WERI-Rb-1 (cell line): Measurements from ENCODE around the gene HTR1A.

Experiments
- DNase-seq: peaks from one replicate; pipeline ENCODE4 v3.0.0-alpha.2; 2020
- H3K27ac ChIP-seq: fragments of 250-450 bp; sonication (Bioruptor Pico); 2 replicates; pipeline ENCODE4 v1.5.1; 2020; ENCODE audit warnings: mild to moderate bottlenecking, moderate library complexity
- H3K27me3 ChIP-seq: fragments of 250-450 bp; sonication (Bioruptor Pico); 2 replicates; pipeline ENCODE4 v1.5.1; 2021; ENCODE audit warnings: mild to moderate bottlenecking, low read depth, moderate library complexity; ENCODE audit not compliant: insufficient read depth, severe bottlenecking
- H3K36me3 ChIP-seq: fragments of 250-450 bp; sonication (Bioruptor Pico); 2 replicates; pipeline ENCODE4 v1.5.1; 2020; ENCODE audit warnings: mild to moderate bottlenecking, moderate library complexity
- H3K4me3 ChIP-seq: 2 replicates; pipeline ENCODE4 v1.5.1; 2011; ENCODE audit warnings: low read depth, mild to moderate bottlenecking, control low read depth, low read length
- H3K9me3 ChIP-seq: fragments of 250-450 bp; sonication (Bioruptor Pico); 2 replicates; pipeline ENCODE4 v1.5.1; 2021; ENCODE audit warnings: mild to moderate bottlenecking, moderate library complexity; ENCODE audit not compliant: severe bottlenecking
- CTCF ChIP-seq: IDR thresholded peaks from 2 replicates; pipeline ENCODE4 v1.5.1; 2011; ENCODE audit warnings: low read depth, mild to moderate bottlenecking, control low read depth, inconsistent platforms, low read length

HTR1A gene

GRCh38 chr5:63962279-63962678, at the start of gene HTR1A:
Gene HTR1A, minus strand, starts transcription at chr5:63962445. Its CDS starts 726 bp downstream, at chr5:63961719.
- peak within 1 kb of the TSS; percentile 67 for H3K4me3 ChIP-seq
- DNase-seq = peak; percentile 48
- TF ChIP-seq CTCF = no peak

GRCh38 chr5:64003966-64004365, 41.7 kb upstream of the HTR1A start:
- no peaks in the 10 kb centered on the region for H3K36me3 ChIP-seq
- no peak for TF ChIP-seq CTCF
- no peaks in the 10 kb centered on the region for H3K9me3 ChIP-seq
- peak; percentile 80 for DNase-seq
- H3K27me3 ChIP-seq = no peaks in the 10 kb centered on the region
- H3K4me3 ChIP-seq = no peak overlapping the region
- H3K27ac ChIP-seq = no peak overlapping the region

More at GRCh38 chr5:63962279-63962678, at the start of gene HTR1A:
- no peaks in the 10 kb centered on the region for H3K36me3 ChIP-seq
- no peak within 1 kb of the TSS for H3K27ac ChIP-seq
- no peaks in the 10 kb centered on the region for H3K9me3 ChIP-seq
- peaks cover 4% of the 10 kb centered on the region for H3K27me3 ChIP-seq

- H3K4me3 ChIP-seq = no peak overlapping the region
- no peak for TF ChIP-seq CTCF
- H3K9me3 ChIP-seq = no peaks in the 10 kb centered on the region
- no peak for DNase-seq
- H3K27me3 ChIP-seq = no peaks in the 10 kb centered on the region
- H3K27ac ChIP-seq = no peak overlapping the region
- H3K36me3 ChIP-seq = no peaks in the 10 kb centered on the region
Measured at GRCh38 chr5:64000096-64000495, 37.9 kb upstream of the HTR1A start.

GRCh38 chr5:63987053-63987452, 24.8 kb upstream of the HTR1A start:
- TF ChIP-seq CTCF = no peak
- DNase-seq = no peak
- Histone ChIP-seq H3K27ac (no peak overlapping the region), H3K27me3 (no peaks in the 10 kb centered on the region), H3K4me3 (no peak overlapping the region), H3K36me3 (no peaks in the 10 kb centered on the region), H3K9me3 (no peaks in the 10 kb centered on the region)

GRCh38 chr5:63981864-63982263, 19.6 kb upstream of the HTR1A start:
- Histone ChIP-seq H3K9me3 (no peaks in the 10 kb centered on the region), H3K27ac (no peak overlapping the region), H3K4me3 (no peak overlapping the region), H3K27me3 (no peaks in the 10 kb centered on the region), H3K36me3 (no peaks in the 10 kb centered on the region)
- TF ChIP-seq CTCF = no peak
- DNase-seq = no peak

- DNase-seq = no peak
- no peak for TF ChIP-seq CTCF
- no peaks in the 10 kb centered on the region for H3K9me3 ChIP-seq
- no peaks in the 10 kb centered on the region for H3K36me3 ChIP-seq
- H3K27ac ChIP-seq = no peak overlapping the region
- no peak overlapping the region for H3K4me3 ChIP-seq
- H3K27me3 ChIP-seq = peaks cover 4% of the 10 kb centered on the region
Measured at GRCh38 chr5:63963926-63964325, 1.7 kb upstream of the HTR1A start.
